ENCODE results near the gene NAA20.

DNA sequence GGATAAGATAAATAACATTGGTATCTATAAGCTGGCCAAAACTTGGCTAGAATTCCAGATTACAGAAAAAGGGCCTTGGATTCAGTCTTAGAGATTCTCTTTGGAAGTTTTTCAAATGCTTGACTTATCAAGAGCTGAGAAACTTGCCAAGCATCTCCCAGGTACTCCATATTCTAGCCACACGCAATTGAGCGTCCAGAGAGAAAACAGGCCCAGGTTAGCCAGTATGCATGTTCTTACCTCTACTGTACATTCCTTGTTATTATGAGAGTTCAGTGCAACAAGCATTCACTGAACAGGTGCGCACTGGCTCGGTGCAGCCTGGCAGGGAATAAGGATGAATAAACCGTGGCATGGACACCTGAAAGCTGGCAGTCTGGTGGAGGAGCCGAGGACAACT, 21.4 kb downstream of the NAA20 start:
- TF ChIP-seq, protein P1, sequence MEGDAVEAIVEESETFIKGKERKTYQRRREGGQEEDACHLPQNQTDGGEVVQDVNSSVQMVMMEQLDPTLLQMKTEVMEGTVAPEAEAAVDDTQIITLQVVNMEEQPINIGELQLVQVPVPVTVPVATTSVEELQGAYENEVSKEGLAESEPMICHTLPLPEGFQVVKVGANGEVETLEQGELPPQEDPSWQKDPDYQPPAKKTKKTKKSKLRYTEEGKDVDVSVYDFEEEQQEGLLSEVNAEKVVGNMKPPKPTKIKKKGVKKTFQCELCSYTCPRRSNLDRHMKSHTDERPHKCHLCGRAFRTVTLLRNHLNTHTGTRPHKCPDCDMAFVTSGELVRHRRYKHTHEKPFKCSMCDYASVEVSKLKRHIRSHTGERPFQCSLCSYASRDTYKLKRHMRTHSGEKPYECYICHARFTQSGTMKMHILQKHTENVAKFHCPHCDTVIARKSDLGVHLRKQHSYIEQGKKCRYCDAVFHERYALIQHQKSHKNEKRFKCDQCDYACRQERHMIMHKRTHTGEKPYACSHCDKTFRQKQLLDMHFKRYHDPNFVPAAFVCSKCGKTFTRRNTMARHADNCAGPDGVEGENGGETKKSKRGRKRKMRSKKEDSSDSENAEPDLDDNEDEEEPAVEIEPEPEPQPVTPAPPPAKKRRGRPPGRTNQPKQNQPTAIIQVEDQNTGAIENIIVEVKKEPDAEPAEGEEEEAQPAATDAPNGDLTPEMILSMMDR (IDR thresholded peaks at IDR 0.05), result no peak
- TF ChIP-seq POLR2A (IDR thresholded peaks at IDR 0.05), result no peak
- no peak for TF ChIP-seq POLR2AphosphoS5 (IDR thresholded peaks at IDR 0.05)
- no peak for TF ChIP-seq EP300 (IDR thresholded peaks at IDR 0.05)

All from upper lobe of left lung (tissue), 4 donors.